ENCODE data around the gene CIBAR2. TPM values are rescaled to one million over a fixed set of nuclear protein-coding genes. Genes with fewer than 3 reads are reported as not detected.
A peak's percentile ranks its signal among the peaks of the same experiment; 100 is the strongest.

CIBAR2 gene
- total RNA-seq, 4 donors from 2014 or later, result not detected

- H3K27ac ChIP-seq (replicated peaks in 1 of 4), result peak overlapping the region; percentile 67 to 78 (median 74)
- 51% methylated on average over 13 of the region's 14 CpGs for WGBS
- DNase-seq (ENCODE audit: extremely low spot score), result no peak
- H3K36me3 ChIP-seq, result no peaks in the 10 kb centered on the region
- intact Hi-C loops (cut with DNase I), result no loop called here
- H3K4me1 ChIP-seq, result peaks cover 72 to 81% (median 76%) of the 10 kb centered on the region in 4 donors
- TF ChIP-seq EP300 (IDR thresholded peaks at IDR 0.05) (peak; percentile 47), POLR2AphosphoS5 (IDR thresholded peaks at IDR 0.05) (peak; percentile 35 to 51), POLR2A (IDR thresholded peaks at IDR 0.05; ENCODE audit: low read depth) (no peak)
- TF ChIP-seq, protein P1, sequence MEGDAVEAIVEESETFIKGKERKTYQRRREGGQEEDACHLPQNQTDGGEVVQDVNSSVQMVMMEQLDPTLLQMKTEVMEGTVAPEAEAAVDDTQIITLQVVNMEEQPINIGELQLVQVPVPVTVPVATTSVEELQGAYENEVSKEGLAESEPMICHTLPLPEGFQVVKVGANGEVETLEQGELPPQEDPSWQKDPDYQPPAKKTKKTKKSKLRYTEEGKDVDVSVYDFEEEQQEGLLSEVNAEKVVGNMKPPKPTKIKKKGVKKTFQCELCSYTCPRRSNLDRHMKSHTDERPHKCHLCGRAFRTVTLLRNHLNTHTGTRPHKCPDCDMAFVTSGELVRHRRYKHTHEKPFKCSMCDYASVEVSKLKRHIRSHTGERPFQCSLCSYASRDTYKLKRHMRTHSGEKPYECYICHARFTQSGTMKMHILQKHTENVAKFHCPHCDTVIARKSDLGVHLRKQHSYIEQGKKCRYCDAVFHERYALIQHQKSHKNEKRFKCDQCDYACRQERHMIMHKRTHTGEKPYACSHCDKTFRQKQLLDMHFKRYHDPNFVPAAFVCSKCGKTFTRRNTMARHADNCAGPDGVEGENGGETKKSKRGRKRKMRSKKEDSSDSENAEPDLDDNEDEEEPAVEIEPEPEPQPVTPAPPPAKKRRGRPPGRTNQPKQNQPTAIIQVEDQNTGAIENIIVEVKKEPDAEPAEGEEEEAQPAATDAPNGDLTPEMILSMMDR (IDR thresholded peaks at IDR 0.05), result no peak
- no peak overlapping the region for H3K4me3 ChIP-seq
- no peaks in the 10 kb centered on the region for H3K27me3 ChIP-seq
- no peaks in the 10 kb centered on the region for H3K9me3 ChIP-seq
Measured at GRCh38 chr16:85149776-85150175, 37.5 kb upstream of the CIBAR2 start.

- H3K4me3 ChIP-seq, result no peak overlapping the region
- H3K27ac ChIP-seq (replicated peaks in 1 of 4), result peak overlapping the region; percentile 67 to 78 (median 74)
- intact Hi-C loops (cut with DNase I), result no loop called here
- TF ChIP-seq POLR2A (IDR thresholded peaks at IDR 0.05; ENCODE audit: low read depth), result no peak
- peak; percentile 45 for TF ChIP-seq EP300 (IDR thresholded peaks at IDR 0.05)
- TF ChIP-seq POLR2AphosphoS5 (IDR thresholded peaks at IDR 0.05), result peak; percentile 60 to 72
- H3K9me3 ChIP-seq, result no peaks in the 10 kb centered on the region
- no peaks in the 10 kb centered on the region for H3K27me3 ChIP-seq
- no peak for DNase-seq (ENCODE audit: extremely low spot score)
- H3K4me1 ChIP-seq, result peaks cover 72 to 82% (median 76%) of the 10 kb centered on the region in 4 donors
- H3K36me3 ChIP-seq, result no peaks in the 10 kb centered on the region
- WGBS, result 22% methylated on average over 9 of the region's 9 CpGs
Measured at GRCh38 chr16:85148931-85149330, 36.7 kb upstream of the CIBAR2 start.

GRCh38 chr16:85146922-85147651, 34.8 kb upstream of the CIBAR2 start:
- no peak for DNase-seq (ENCODE audit: extremely low spot score)
- TF ChIP-seq, protein P1 (IDR thresholded peaks at IDR 0.05), result no peak
- no peak for TF ChIP-seq POLR2A (IDR thresholded peaks at IDR 0.05; ENCODE audit: low read depth)
- no peak for TF ChIP-seq EP300 (IDR thresholded peaks at IDR 0.05)
- TF ChIP-seq POLR2AphosphoS5 (IDR thresholded peaks at IDR 0.05), result no peak
- no peaks in the 10 kb centered on the region for H3K36me3 ChIP-seq
- peaks cover 61 to 79% (median 69%) of the 10 kb centered on the region in 4 donors for H3K4me1 ChIP-seq
- no peaks in the 10 kb centered on the region for H3K27me3 ChIP-seq
- 60% methylated on average over 17 of the region's 27 CpGs for WGBS
- H3K27ac ChIP-seq (replicated peaks in 1 of 4), result peak overlapping the region; percentile 10 to 76 (median 60)
- H3K9me3 ChIP-seq, result no peaks in the 10 kb centered on the region
- no peak overlapping the region for H3K4me3 ChIP-seq
- intact Hi-C loops (cut with DNase I), result no loop called here

DNA sequence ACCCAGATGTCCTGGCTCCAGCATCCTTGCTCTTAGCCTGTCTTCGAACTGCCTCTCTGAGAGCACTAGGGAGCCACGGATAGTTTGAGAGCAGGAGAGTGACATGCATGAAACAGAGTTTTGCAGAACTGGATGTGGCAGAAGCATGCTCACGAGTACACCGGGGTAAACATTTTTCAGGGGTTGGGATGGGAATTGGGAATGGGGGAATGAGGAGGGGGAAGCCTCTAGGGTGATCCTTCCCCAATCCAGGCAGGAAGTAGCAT, 34.2 kb upstream of the CIBAR2 start:
- H3K4me1 ChIP-seq, result peaks cover 59 to 77% (median 65%) of the 10 kb centered on the region in 4 donors
- intact Hi-C loops (cut with DNase I), result no loop called here
- H3K9me3 ChIP-seq, result no peaks in the 10 kb centered on the region
- H3K36me3 ChIP-seq, result no peaks in the 10 kb centered on the region
- H3K27me3 ChIP-seq, result no peaks in the 10 kb centered on the region
- peak overlapping the region; percentile 10 to 76 (median 60) for H3K27ac ChIP-seq (replicated peaks in 1 of 4)
- TF ChIP-seq, protein P1 (IDR thresholded peaks at IDR 0.05), result no peak
- 87% methylated on average over 4 of the region's 4 CpGs for WGBS
- no peak overlapping the region for H3K4me3 ChIP-seq
- no peak for DNase-seq (ENCODE audit: extremely low spot score)

DNA sequence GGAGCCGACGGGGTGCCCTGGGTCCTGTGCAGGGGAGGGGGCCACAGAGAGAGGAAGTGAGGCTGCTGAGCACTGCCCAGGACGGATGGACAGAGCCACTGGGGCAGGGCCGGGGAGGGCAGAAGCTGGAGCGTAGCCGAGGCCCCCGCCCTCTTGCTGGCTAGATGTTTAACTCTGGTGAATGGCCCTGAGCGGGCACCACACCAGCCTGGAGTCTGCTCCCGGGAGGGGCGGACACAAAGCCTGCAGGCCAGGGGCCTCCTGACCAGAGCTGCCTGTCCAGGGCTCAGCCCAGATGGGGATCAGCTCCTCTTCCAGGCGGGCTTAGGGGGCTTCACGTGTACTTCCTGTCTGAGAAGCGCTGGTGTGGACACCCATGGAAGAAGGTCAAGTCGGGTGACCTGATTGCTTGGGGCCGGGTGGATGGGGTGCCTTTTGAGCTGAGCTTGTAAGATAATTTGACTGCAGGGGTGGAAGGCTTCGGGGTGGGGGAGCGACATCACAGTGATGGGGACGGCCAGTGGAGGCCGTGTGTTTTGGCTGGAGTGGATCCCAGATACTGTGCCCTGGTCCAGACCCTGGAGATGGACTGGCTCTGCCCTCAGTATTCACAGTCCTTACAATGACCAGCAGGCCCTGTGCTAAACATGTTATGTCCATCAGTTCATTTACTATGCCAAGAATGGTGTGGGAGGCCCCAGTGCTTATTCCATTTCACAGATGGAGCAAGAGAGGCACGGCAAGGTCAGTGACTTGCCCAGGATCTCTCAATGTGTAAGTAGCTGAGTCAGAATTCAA, 33.7 kb upstream of the CIBAR2 start:
- TF ChIP-seq EP300 (IDR thresholded peaks at IDR 0.05) (no peak), POLR2A (IDR thresholded peaks at IDR 0.05; ENCODE audit: low read depth) (no peak), POLR2AphosphoS5 (IDR thresholded peaks at IDR 0.05) (no peak)
- TF ChIP-seq, protein P1 (IDR thresholded peaks at IDR 0.05), result no peak
- H3K4me3 ChIP-seq, result no peak overlapping the region
- peaks cover 53 to 72% (median 60%) of the 10 kb centered on the region in 4 donors for H3K4me1 ChIP-seq
- WGBS, result 86% methylated on average over 19 of the region's 20 CpGs
- H3K36me3 ChIP-seq, result no peaks in the 10 kb centered on the region
- intact Hi-C loops (cut with DNase I), result no loop called here
- H3K9me3 ChIP-seq, result no peaks in the 10 kb centered on the region
- H3K27me3 ChIP-seq, result no peaks in the 10 kb centered on the region
- no peak for DNase-seq (ENCODE audit: extremely low spot score)
- peak overlapping the region in 1 of 4 donors; percentile 60 for H3K27ac ChIP-seq (replicated peaks in 1 of 4)

Measured in esophagus muscularis mucosa (tissue), 4 donors.